H7 (cell line): ENCODE data around the gene MCM3AP. TPM values are rescaled to one million over a fixed set of nuclear protein-coding genes. Genes with fewer than 3 reads are reported as not detected.
"Not testable (repeated sequence)": the region's sequence is repeated elsewhere in the genome, so short reads cannot be mapped to it uniquely, and the experiment has no call there.

ENCODE experiments used
- DNase-seq: peaks from one replicate; pipeline ENCODE4 v3.0.0; 2012
- H3K27me3 ChIP-seq: 2 replicates; pipeline ENCODE4 v1.6.0; 2011; ENCODE audit warnings: mild to moderate bottlenecking, low read length; ENCODE audit not compliant: control insufficient read depth, insufficient read depth
- H3K36me3 ChIP-seq: replicated peaks from 2 replicates; pipeline ENCODE4 v1.5.1; 2011; ENCODE audit warnings: low read length; ENCODE audit not compliant: control insufficient read depth, insufficient read depth
- H3K4me3 ChIP-seq: 2 replicates; pipeline ENCODE4 v1.5.1; 2011; ENCODE audit warnings: low read depth, mild to moderate bottlenecking, control low read depth, low read length, moderate library complexity; ENCODE audit not compliant: insufficient read depth
- total RNA-seq: library from RNA; depleted of rRNA; stranded (reverse); fragments of >200 nt; shearing (Covaris generic); gene quantifications from 2 replicates; pipeline ENCODE4 v1.2.3, GENCODE V29; 2014

MCM3AP gene
- total RNA-seq, 1 experiment from 2014 or later: 84.8 TPM

DNA sequence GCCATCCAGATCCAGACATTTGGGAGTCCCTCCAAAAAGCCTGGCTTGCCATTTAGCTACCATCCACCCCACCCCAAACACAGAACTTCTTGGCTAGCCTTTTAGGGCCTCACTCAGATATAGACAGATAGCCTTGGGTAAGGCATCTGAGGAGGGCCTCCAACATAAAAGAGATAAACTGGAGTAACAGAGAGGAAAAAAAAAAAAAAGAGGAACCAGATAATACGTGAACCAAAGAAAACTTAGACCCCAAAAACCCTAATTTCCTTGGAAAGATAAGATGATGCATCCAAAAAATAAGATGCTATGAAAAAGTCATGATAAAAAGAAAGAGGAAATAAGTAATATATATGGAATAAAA lies 37.0 kb downstream of the MCM3AP start:
- DNase-seq: no peak
- peaks cover 52% of the 10 kb centered on the region for H3K36me3 ChIP-seq

DNA sequence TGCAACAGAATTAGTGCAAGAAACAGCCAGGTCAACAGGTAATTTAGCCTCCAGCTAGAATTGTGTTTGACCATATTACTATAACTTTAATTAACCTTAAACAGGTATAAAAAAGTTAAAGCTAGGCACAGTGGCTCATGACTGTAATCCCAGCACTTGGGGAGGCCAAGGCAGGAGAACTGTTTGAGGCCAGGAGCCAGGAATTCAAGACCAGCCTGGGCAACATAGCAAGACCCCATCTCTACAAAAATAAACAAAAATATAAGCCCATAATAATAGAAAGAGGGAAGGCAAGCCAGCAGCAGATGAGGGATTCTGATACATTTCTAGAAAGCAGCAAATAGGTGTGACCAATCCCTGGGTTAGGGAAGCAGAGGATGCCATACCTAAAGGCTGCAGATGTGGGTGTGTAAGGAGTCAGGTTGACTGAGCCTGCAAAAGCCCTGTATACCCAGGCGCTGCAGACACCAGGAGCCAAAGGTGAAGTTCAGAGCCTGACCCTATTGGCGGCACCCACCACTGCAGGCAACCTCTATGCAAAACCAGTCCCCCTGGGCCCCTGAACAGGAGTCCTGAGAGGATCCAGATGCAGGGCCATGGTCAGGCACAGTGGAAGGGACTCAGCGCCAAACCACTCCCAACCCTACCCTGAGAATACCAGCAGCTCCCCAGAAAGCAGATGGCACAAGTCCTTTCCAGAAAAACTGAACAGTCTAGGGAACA lies 37.6 kb downstream of the MCM3AP start:
- H3K36me3 ChIP-seq: peaks cover 50% of the 10 kb centered on the region
- DNase-seq: no peak
- no peak overlapping the region for H3K4me3 ChIP-seq
- H3K27me3 ChIP-seq: no peaks in the 10 kb centered on the region

More for the DNA sequence above, 37.0 kb downstream of the MCM3AP start:
- H3K27me3 ChIP-seq: no peaks in the 10 kb centered on the region
- H3K4me3 ChIP-seq: no peak overlapping the region

DNA sequence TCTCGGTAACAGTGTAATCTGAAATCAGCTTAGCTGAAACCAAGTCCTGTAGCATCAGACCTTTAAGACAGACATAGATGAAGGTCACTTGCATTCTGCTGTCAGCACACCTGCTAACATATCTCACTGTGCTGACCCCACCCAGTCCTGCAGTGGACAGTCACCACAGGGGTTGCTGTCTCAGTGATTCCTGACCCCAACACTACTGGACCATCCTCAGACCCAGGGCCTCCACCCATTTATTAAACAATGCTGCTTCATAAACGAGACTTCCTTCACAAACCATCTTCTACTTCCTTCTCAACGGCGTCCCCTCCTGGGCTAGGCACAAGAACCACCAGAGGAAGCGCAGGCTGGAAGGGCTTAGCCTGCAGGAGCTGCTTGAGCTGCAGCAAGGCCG lies 39.1 kb downstream of the MCM3AP start:
- Histone ChIP-seq H3K27me3 (no peaks in the 10 kb centered on the region), H3K4me3 (no peak overlapping the region), H3K36me3 (peaks cover 56% of the 10 kb centered on the region)
- no peak for DNase-seq

DNA sequence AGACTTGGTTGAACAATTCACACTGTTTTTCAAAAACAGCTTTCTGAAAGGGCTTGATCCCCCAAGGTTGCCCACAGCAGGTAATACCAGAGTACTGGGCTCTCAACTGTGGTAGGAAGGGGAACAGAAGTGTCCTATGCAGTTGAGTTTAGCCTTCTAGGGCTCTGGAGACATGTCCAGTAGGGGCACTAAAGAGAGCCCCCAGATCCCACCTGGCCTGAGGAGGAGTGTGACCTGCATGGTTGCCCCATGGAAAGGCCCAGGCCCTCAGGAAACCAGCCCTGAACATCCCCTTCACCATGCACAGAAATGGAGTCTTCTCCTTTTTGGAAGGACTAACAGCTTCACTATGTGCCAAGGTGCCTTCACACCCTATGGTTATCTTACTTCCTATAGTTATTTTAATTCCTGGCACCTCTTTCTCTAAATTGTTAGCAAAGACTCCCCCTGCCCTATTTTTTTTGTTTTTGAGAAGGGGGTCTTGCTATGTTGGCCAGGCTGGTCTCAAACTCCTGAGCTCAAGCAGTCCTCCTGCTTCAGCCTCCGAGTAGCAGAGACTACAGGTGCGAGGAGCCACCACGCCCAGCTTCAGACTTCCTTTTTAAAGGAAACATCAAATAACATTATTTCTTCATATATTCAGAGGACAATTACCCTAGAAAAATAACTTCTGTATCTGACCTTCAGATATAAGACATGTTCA lies 40.0 kb downstream of the MCM3AP start:
- DNase-seq: no peak
- Histone ChIP-seq H3K36me3 (peaks cover 58% of the 10 kb centered on the region), H3K27me3 (no peaks in the 10 kb centered on the region), H3K4me3 (no peak overlapping the region)

GRCh38 chr21:46244602-46245001 lies 40.8 kb downstream of the MCM3AP start:
- H3K4me3 ChIP-seq: no peak overlapping the region
- peaks cover 54% of the 10 kb centered on the region for H3K36me3 ChIP-seq
- H3K27me3 ChIP-seq: no peaks in the 10 kb centered on the region
- no peak for DNase-seq

GRCh38 chr21:46243960-46244361 lies 41.5 kb downstream of the MCM3AP start:
- H3K4me3 ChIP-seq: no peak overlapping the region
- DNase-seq: no peak
- H3K27me3 ChIP-seq: no peaks in the 10 kb centered on the region
- H3K36me3 ChIP-seq: peaks cover 56% of the 10 kb centered on the region

GRCh38 chr21:46243325-46243724 lies 42.1 kb downstream of the MCM3AP start:
- no peak for DNase-seq
- H3K36me3 ChIP-seq: peaks cover 56% of the 10 kb centered on the region
- H3K27me3 ChIP-seq: no peaks in the 10 kb centered on the region
- no peak overlapping the region for H3K4me3 ChIP-seq

DNA sequence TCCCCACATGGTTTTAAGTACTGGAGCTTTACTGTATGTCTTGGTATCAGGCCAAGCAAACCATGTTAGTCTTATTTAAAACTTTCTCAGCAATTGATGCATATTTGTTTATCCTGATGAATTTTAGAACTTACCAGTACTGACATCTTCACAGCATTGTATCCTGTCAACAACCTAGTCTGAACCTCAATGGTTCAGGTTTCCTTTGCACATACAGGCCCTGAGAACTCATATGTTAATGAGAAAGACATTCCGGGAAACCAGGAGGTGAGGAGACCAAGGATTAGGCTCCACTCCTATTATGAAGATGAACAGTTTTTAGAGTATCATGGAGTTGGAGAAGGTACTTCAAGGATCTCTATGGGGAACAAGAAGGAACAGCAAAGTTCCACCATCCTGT lies 43.8 kb downstream of the MCM3AP start:
- not testable (repeated sequence) for DNase-seq, H3K4me3 ChIP-seq, H3K27me3 ChIP-seq
- peaks cover 50% of the 10 kb centered on the region for H3K36me3 ChIP-seq

DNA sequence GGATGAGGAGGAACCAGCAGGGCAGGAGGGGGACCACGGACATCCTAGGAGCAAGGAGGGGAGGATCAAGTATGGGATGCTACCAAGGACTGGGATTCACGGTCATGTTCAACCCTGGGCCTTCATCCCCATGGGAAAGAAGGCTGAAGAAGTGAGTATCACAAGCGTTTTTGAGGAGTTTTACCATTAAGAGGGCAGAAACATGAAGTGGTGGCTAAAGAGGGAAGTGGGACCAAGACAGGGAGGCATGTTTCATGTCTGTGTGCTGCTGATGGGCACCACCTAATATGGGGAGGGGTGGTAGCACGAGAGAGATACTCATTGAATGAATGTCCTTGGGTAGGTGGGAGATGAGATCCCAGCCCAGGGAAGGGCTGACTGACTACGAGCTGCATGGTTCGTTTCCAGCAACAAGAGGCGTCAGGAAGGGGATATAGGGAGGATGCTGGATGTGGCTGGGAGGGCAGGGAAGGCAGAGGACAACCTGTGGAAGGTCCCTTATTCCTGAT lies 45.5 kb downstream of the MCM3AP start:
- Histone ChIP-seq H3K4me3 (no peak overlapping the region), H3K36me3 (peaks cover 50% of the 10 kb centered on the region), H3K27me3 (no peaks in the 10 kb centered on the region)
- no peak for DNase-seq

- Histone ChIP-seq H3K4me3 (no peak overlapping the region), H3K36me3 (peaks cover 41% of the 10 kb centered on the region), H3K27me3 (no peaks in the 10 kb centered on the region)
- DNase-seq: no peak
Measured at GRCh38 chr21:46237474-46237873, 47.9 kb downstream of the MCM3AP start.

DNA sequence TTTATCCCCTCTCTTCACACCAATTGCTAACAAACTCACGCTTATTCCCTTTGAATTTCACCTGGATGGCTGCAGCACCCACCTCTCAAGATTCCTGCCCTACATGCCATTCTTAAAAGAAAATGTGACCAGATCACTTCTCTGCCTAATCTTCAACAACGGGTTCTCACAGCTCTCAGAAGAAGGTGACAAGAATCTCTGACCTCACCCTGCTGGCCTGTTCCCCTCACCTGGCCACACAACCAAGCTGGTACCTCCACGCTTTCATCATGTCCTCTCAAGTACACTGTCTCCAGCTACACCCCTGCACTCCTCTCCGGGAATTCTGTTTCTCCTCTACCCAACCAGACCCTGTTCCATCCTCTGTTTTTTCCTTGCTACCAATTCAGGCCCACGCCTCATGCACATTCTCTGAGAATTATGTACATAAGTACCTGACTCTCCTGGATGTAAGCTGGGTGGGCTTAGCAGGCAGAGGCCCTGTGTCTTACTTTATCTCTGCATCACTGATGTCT lies 50.9 kb downstream of the MCM3AP start:
- DNase-seq: no peak
- Histone ChIP-seq H3K4me3 (no peak overlapping the region), H3K36me3 (peaks cover 23% of the 10 kb centered on the region), H3K27me3 (peaks cover 4% of the 10 kb centered on the region)

DNA sequence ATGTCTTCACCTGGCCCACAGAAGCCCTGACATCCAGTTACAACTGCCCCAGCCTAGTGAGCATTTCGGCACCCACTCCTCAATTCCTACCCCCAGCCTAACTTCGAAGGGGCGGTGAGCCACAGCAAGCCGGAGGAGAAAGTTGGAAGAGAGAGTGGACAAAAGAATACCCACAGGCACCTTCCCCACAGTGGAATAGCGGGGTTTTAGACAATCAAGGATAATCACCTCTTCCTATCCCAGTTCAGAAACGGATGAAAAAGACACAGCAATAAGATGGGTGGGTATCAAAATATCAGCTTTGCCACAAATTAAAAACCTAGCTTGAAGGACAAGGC lies 55.5 kb downstream of the MCM3AP start:
- Histone ChIP-seq H3K4me3 (peak overlapping the region; percentile 65), H3K27me3 (peaks cover 4% of the 10 kb centered on the region), H3K36me3 (peaks cover 9% of the 10 kb centered on the region)
- no peak for DNase-seq

DNA sequence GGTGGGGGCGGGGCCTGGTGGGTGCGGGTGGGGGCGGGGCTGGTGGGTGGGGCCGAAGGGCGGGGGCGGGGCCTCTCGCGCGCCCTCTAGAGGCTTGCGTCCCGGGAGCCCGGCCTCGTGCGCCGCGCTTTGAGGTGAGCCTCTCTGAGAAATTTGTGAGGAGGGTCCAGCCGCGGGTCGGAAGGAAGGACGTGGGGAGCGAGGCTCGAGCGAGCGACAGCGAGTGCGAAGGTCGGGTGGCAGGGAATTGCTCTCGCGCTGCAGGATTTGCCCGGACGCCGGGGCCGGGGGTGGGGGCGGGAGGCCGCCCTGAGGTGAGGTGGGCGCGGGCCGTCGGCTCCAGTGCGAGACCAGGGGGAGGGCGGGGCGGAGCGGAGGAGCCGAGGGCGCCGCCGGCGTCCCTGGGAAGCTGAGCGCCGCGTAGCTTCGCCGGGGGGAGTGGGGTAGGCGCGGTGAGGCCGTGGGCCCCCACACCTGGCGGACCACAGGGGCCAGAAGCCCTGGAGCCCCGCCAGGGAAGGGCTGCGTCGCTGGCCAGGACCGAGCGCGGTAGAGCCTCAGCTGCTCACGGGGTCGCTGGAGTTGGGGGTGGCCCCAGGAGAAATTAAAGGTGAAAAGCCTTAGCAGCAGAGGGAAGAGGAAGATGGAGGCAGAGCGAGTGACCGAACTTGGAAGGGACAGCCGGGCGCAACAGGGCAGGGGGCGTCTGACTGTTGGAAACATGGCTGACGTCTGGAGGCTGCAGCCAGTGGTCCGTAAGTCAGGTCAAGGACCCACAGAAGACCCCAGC lies 56.1 kb downstream of the MCM3AP start:
- peak; percentile 92 for DNase-seq
- peaks cover 4% of the 10 kb centered on the region for H3K36me3 ChIP-seq
- peak overlapping the region; percentile 65 for H3K4me3 ChIP-seq
- peaks cover 4% of the 10 kb centered on the region for H3K27me3 ChIP-seq

DNA sequence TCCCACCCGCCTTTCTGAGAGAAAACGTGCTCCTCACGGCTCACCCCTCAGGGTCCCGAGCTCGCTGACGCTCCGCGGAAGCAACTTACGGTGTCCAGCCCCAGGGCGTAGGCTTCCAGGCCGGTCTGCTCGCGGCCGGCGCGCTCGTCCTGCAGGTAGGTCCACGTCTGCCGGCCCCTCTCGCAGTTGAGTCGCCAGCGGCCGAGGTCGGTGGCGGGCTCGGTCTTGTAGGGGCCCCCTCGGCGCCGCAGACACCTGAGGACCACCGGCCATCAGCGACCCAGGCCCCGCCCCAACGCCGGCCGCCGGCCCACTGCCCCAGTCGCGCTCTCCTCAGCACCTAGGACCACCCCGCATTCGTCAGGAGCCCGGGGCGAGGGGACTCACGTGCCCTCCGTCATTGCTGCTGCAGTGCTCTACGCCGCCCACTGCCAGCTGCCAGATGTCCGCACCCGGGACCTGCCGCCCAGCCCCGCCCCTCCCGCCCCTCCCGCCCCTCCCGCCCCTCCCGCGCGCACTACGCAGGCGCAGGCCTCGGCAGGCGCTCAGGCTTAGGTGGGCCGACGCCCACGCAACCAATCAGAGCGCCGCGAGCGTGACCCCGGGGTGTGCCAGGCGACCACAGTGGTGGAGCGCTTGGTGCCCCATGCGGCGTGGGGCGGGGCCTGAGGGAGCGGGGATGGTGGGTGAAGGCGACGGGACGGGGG lies 56.9 kb downstream of the MCM3AP start, which contains the start of gene LSS:
LSS (minus strand) TSS at position 430 of the 707 bp plus-strand sequence; CDS start at position 401, 29 bp downstream.
- H3K27me3 ChIP-seq: peaks cover 4% of the 10 kb centered on the region
- H3K4me3 ChIP-seq: peak within 1 kb of the TSS; percentile 86
- DNase-seq: peak; percentile 100
- H3K36me3 ChIP-seq: peaks cover 2% of the 10 kb centered on the region
